Natural killer cell (primary cell): ENCODE results near the gene OSBPL10. TPM values are rescaled to one million over a fixed set of nuclear protein-coding genes. Genes with fewer than 3 reads are reported as not detected.

Source experiments
- ATAC-seq, 3 donors: fragments of 150-1000 bp in 2 of 3; fragments of 200-7000 bp in 1 of 3; cut with Tn5 transposase; 1 replicate in 1 of 3; 2 replicates in 2 of 3; pipeline ENCODE4 v1.10.0; 2021; ENCODE audit warnings: mild to moderate bottlenecking in 2 of 3, moderate library complexity in 2 of 3
- DNase-seq, 2 donors: peaks; one replicate each; pipeline versions ENCODE4 v3.0.0 to v3.0.0-alpha.2; 2013 to 2021; ENCODE audit warnings: mixed read lengths in 1 of 2
- H3K27ac ChIP-seq: one replicate; pipeline ENCODE4 v1.5.1; 2013; ENCODE audit warnings: mild to moderate bottlenecking, low read length
- H3K27me3 ChIP-seq: one replicate; pipeline ENCODE4 v1.6.1; 2013; ENCODE audit warnings: low read length; ENCODE audit not compliant: control insufficient read depth, insufficient read depth
- H3K36me3 ChIP-seq: one replicate; pipeline ENCODE4 v1.6.1; 2013; ENCODE audit warnings: low read length; ENCODE audit not compliant: control insufficient read depth, insufficient read depth
- H3K4me1 ChIP-seq: one replicate; pipeline ENCODE4 v1.6.1; 2013; ENCODE audit warnings: low read length; ENCODE audit not compliant: control insufficient read depth, insufficient read depth
- H3K4me3 ChIP-seq: one replicate; pipeline ENCODE4 v1.5.1; 2013; ENCODE audit warnings: low read length
- H3K9me3 ChIP-seq: one replicate; pipeline ENCODE4 v1.6.1; 2013; ENCODE audit warnings: low read length; ENCODE audit not compliant: control insufficient read depth, insufficient read depth
- H3K27ac Mint-ChIP-seq, 2 donors: one replicate each; pipeline ENCODE4 v1.8.0; 2022; ENCODE audit warnings: mild to moderate bottlenecking in 2 of 2, mixed read lengths in 2 of 2, moderate library complexity in 1 of 2
- H3K27me3 Mint-ChIP-seq, 2 donors: one replicate each; pipeline ENCODE4 v1.8.0; 2022; ENCODE audit warnings: low read depth in 2 of 2, mixed read lengths in 2 of 2
- H3K36me3 Mint-ChIP-seq: one replicate; pipeline ENCODE4 v1.8.0; 2022; ENCODE audit warnings: mixed read lengths
- H3K4me1 Mint-ChIP-seq, 2 donors: one replicate each; pipeline ENCODE4 v1.8.0; 2022; ENCODE audit warnings: mixed read lengths in 2 of 2
- H3K4me3 Mint-ChIP-seq: one replicate; pipeline ENCODE4 v1.8.0; 2022; ENCODE audit warnings: mild to moderate bottlenecking, moderate library complexity, mixed read lengths
- H3K9me3 Mint-ChIP-seq, 2 donors: one replicate each; pipeline ENCODE4 v1.8.0; 2022; ENCODE audit warnings: mixed read lengths in 2 of 2
- CTCF ChIP-seq: fragments of 200-600 bp; IDR thresholded peaks from one replicate; pipeline ENCODE4 v1.8.0; 2022; ENCODE audit warnings: antibody characterized with exemption
- WGBS: methylation state at CpG from one replicate; pipeline ENCODE4 v1.1.7; 2013; ENCODE audit warnings: missing lambda C conversion rate; ENCODE audit not compliant: insufficient coverage; 5-methylcytosine and 5-hydroxymethylcytosine counted together
- intact Hi-C: fragments of 100-400 bp; cut with micrococcal nuclease; formaldehyde crosslinking; loops from one replicate; pipeline ENCODE4 v1.14.2; 2022
- total RNA-seq, 4 donors: library from RNA; stranded (reverse); fragments of 120-200 nt in 1 of 4; gene quantifications; one replicate each; pipeline versions ENCODE4 v1.2.3 to v1.2.4, GENCODE V29; 2013 to 2022

Gene OSBPL10
- total RNA-seq, 3 donors from 2014 or later (not counting 1 experiment from before 2014, with no cell fraction given) = 1.00 to 3.6 (median 1.6) TPM

GRCh38 chr3:31966978-31967591 is 14.0 kb downstream of the OSBPL10 start:
- H3K4me1 Mint-ChIP-seq = peaks cover 0 to 4% of the 10 kb centered on the region in 2 donors
- no peak overlapping the region for H3K4me3 Mint-ChIP-seq
- Histone ChIP-seq H3K27ac (no peak overlapping the region), H3K4me1 (no peaks in the 10 kb centered on the region), H3K27me3 (no peaks in the 10 kb centered on the region), H3K4me3 (no peak overlapping the region), H3K9me3 (no peaks in the 10 kb centered on the region), H3K36me3 (no peaks in the 10 kb centered on the region)
- peaks cover 4 to 9% of the 10 kb centered on the region in 2 donors for H3K27me3 Mint-ChIP-seq
- 92% methylated on average over 4 of the region's 4 CpGs for WGBS
- intact Hi-C loops = no loop called here
- no peaks in the 10 kb centered on the region for H3K9me3 Mint-ChIP-seq
- ATAC-seq = no peak
- no peak for TF ChIP-seq CTCF
- H3K27ac Mint-ChIP-seq = no peak overlapping the region
- DNase-seq = no peak
- no peaks in the 10 kb centered on the region for H3K36me3 Mint-ChIP-seq

- Mint-ChIP-seq H3K36me3 (no peaks in the 10 kb centered on the region), H3K27me3 (peaks cover 9 to 18% of the 10 kb centered on the region in 2 donors), H3K27ac (no peak overlapping the region), H3K9me3 (no peaks in the 10 kb centered on the region), H3K4me3 (no peak overlapping the region), H3K4me1 (peaks cover 0 to 4% of the 10 kb centered on the region in 2 donors)
- intact Hi-C loops = no loop called here
- WGBS = 28% methylated on average over 2 of the region's 2 CpGs
- Histone ChIP-seq H3K27me3 (no peaks in the 10 kb centered on the region), H3K9me3 (no peaks in the 10 kb centered on the region), H3K36me3 (no peaks in the 10 kb centered on the region), H3K4me1 (no peaks in the 10 kb centered on the region), H3K4me3 (no peak overlapping the region), H3K27ac (no peak overlapping the region)
- DNase-seq (no peak), ATAC-seq (no peak)
- no peak for TF ChIP-seq CTCF
Observed at GRCh38 chr3:31962801-31963205, 18.3 kb downstream of the OSBPL10 start.

- Histone ChIP-seq H3K36me3 (no peaks in the 10 kb centered on the region), H3K27me3 (no peaks in the 10 kb centered on the region), H3K9me3 (no peaks in the 10 kb centered on the region), H3K27ac (no peak overlapping the region), H3K4me3 (no peak overlapping the region), H3K4me1 (no peaks in the 10 kb centered on the region)
- H3K4me1 Mint-ChIP-seq = peaks cover 0 to 4% of the 10 kb centered on the region in 2 donors
- H3K4me3 Mint-ChIP-seq = no peak overlapping the region
- DNase-seq = no peak
- peaks cover 9 to 18% of the 10 kb centered on the region in 2 donors for H3K27me3 Mint-ChIP-seq
- intact Hi-C loops = no loop called here
- TF ChIP-seq CTCF = no peak
- no peaks in the 10 kb centered on the region for H3K9me3 Mint-ChIP-seq
- H3K27ac Mint-ChIP-seq = no peak overlapping the region
- 76% methylated on average over 4 of the region's 4 CpGs for WGBS
- no peak for ATAC-seq
- no peaks in the 10 kb centered on the region for H3K36me3 Mint-ChIP-seq
Observed at GRCh38 chr3:31960793-31961431, 20.1 kb downstream of the OSBPL10 start.
